Measurements from ENCODE around the gene ARHGAP40.

Gene ARHGAP40

DNA sequence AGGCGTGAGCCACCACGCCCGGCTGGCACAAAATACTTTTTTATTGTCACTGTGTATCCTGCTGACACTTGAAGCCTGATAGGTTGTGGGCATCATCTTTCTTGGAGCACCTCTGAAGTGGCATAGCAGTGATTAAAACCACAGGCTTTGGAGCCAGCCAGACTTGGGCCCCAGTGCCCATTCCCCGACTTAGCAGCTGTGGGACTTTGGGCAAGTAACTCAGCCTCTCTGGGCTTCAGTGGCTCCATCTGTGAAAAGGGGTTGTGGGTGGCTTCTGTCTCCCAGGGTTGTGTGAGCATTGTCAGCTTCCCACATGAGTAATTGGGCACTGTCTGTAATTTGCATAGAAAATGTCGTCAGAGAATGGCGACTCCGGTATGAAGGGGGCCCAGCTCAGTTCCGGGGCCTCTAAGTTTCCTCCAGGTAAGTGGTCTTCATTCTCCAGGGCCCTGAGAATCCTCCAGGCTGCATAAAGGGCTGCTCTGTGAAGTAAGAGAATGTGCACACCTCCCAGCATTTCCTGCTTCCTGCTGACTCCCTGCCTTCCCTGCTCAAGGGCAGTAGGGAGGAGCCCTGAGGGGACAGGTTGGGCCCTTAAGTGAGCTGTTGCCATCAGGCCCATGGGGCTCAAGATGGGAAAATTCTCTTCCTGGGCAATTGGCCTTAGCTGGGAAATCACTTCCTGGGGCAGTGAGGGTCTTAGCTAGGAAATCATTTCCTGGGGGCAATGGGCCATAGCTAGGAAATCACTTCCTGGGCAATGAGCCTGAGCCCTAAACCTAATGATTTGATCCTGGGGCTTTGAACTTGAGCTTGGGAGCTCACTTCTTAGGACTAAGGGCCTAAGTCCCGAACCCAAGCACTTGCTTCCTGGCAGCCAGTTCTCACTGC is 27.2 kb downstream of the ARHGAP40 start:
- no peak for DNase-seq (ENCODE audit: low read depth)
- no peak overlapping the region for H3K4me3 ChIP-seq (ENCODE audit: low read depth, low read length)
- TF ChIP-seq CTCF (IDR thresholded peaks at IDR 0.05; ENCODE audit: control insufficient read depth, extremely low read depth, insufficient read depth), result no peak

DNA sequence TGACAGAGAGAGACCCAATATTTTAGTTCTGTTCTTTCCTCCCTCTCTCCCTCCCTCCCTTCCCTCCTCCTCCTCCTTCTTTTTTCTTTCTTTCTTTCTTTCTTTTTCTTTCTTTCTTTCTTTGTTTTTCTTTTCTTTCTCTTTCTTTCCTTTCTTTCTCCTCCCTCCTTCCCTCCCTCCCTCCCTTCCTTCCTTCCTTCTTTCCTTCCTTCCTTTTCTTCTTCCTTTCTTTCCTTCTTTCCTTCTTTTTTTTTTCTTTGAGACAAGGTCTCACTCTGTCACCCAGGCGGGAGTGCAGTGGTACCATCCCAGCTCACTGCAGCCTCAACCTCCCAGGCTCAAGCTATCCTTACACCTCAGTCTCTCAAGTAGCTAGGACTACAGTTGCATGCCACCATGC is 28.4 kb downstream of the ARHGAP40 start:
- no peak for TF ChIP-seq CTCF (IDR thresholded peaks at IDR 0.05; ENCODE audit: control insufficient read depth, extremely low read depth, insufficient read depth)
- no peak overlapping the region for H3K4me3 ChIP-seq (ENCODE audit: low read depth, low read length)
- no peak for DNase-seq (ENCODE audit: low read depth)

GRCh38 chr20:38630727-38631126 is 29.1 kb downstream of the ARHGAP40 start:
- no peak for TF ChIP-seq CTCF (IDR thresholded peaks at IDR 0.05; ENCODE audit: control insufficient read depth, extremely low read depth, insufficient read depth)

GRCh38 chr20:38631155-38632022 is 29.8 kb downstream of the ARHGAP40 start:
- TF ChIP-seq CTCF (IDR thresholded peaks at IDR 0.05; ENCODE audit: control insufficient read depth, extremely low read depth, insufficient read depth), result no peak
- DNase-seq (ENCODE audit: low read depth), result no peak
- H3K4me3 ChIP-seq (ENCODE audit: low read depth, low read length), result no peak overlapping the region

More at GRCh38 chr20:38630727-38631126, 29.1 kb downstream of the ARHGAP40 start:
- H3K4me3 ChIP-seq (ENCODE audit: low read depth, low read length), result no peak overlapping the region
- no peak for DNase-seq (ENCODE audit: low read depth)

DNA sequence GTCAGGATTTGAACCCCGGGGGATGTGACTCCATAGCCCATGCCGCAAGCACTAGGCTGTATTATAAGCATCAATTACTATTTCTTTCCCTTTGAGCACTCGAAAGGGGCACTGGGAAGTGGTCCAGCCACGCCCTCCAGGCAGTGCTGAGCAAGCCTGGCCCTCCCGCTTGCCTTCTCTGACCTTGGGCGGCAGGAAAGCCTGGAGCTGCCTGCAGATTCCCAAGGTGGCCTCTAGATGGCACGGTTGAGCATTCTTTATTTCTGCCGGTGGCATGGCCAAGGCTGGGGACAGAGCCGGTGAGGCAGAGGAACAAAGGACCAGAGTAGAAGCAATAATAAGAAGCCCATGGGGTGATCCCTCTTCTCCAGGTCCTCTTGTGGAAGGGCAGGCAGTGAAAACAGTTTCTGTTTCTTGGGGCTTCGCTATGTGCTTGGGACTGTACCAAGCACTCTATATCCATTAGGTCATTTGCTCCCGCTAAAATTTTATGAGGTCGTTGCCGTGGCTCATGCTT is 32.0 kb downstream of the ARHGAP40 start:
- no peak overlapping the region for H3K4me3 ChIP-seq (ENCODE audit: low read depth, low read length)
- DNase-seq (ENCODE audit: low read depth), result no peak
- peak; percentile 84 for TF ChIP-seq CTCF (IDR thresholded peaks at IDR 0.05; ENCODE audit: control insufficient read depth, extremely low read depth, insufficient read depth)

GRCh38 chr20:38635721-38636288 is 34.2 kb downstream of the ARHGAP40 start:
- H3K4me3 ChIP-seq (ENCODE audit: low read depth, low read length), result no peak overlapping the region
- DNase-seq (ENCODE audit: low read depth), result no peak
- no peak for TF ChIP-seq CTCF (IDR thresholded peaks at IDR 0.05; ENCODE audit: control insufficient read depth, extremely low read depth, insufficient read depth)
